Measurements from ENCODE around the gene RTN3.

Gene RTN3

DNA sequence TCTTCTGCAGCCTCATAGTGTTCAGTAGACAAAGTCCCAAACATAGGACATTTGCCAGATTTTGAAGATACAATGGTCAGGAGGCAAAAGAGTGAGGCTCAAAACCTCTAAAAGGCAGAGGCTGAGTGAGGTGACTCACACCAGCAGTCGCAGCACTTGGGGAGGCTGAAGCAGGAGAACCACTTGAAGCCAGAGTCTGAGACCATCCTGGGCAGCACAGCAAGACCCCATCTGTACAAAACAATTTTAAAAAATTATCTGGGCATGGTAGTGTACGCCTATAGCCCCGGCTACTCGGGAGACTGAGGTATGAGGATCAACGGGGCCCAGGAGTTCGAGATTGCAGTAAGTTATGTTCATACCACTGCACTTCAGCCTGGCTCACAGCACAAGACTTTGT is 101.4 kb downstream of the RTN3 start:
- H3K27ac ChIP-seq (ENCODE audit: low read depth, low read length): no peak overlapping the region
- H3K4me3 ChIP-seq (ENCODE audit: low read depth in 1 of 2, low read length in 2 of 2): no peak overlapping the region
- no peaks in the 10 kb centered on the region for H3K36me3 ChIP-seq (ENCODE audit: insufficient read depth, low read length)
- no peaks in the 10 kb centered on the region for H3K27me3 ChIP-seq (ENCODE audit: control insufficient read depth in 1 of 2, insufficient read depth in 2 of 2, low read length in 2 of 2)
- no peak overlapping the region for H3K9ac ChIP-seq (ENCODE audit: low read length)
- H3K9me3 ChIP-seq (ENCODE audit: low read length): no peaks in the 10 kb centered on the region
- no peaks in the 10 kb centered on the region for H3K4me1 ChIP-seq (ENCODE audit: insufficient read depth, low read length)

DNA sequence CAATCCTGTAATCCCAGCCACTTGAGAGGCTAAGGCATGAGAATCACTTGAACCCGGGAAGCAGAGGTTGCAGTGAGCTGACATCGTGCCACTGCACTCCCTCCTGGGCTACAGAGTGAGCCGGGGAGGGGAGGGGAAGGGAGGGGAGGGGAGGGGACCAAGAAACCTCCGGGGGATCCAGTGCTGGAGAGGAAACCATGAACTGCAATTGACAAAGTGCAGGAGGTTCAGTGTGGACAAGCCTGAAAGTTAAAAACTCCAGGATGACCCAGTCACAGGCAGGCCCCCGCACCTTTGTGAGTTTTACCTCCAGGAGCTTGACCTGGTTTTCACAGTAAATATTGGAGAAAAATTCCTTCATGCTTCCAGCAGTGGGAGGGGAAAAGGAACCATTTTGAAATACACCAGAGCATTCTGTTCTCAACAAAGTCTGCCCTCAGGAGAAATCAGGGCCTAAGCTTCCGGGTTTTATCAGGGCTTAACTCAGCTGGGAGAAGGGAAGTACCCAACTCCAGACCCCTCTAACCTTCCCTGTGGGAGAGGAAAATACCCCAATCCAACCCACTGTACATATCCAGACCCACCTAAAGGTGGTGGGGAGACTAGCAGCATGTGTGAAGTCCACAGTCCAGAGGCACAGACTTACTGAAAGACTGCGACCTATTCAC is 102.8 kb downstream of the RTN3 start:
- H3K27me3 ChIP-seq (ENCODE audit: control insufficient read depth in 1 of 2, insufficient read depth in 2 of 2, low read length in 2 of 2): no peaks in the 10 kb centered on the region
- no peak overlapping the region for H3K9ac ChIP-seq (ENCODE audit: low read length)
- H3K27ac ChIP-seq (ENCODE audit: low read depth, low read length): no peak overlapping the region
- no peaks in the 10 kb centered on the region for H3K36me3 ChIP-seq (ENCODE audit: insufficient read depth, low read length)
- H3K4me3 ChIP-seq (ENCODE audit: low read depth in 1 of 2, low read length in 2 of 2): no peak overlapping the region
- H3K9me3 ChIP-seq (ENCODE audit: low read length): no peaks in the 10 kb centered on the region
- H3K4me1 ChIP-seq (ENCODE audit: insufficient read depth, low read length): no peaks in the 10 kb centered on the region

DNA sequence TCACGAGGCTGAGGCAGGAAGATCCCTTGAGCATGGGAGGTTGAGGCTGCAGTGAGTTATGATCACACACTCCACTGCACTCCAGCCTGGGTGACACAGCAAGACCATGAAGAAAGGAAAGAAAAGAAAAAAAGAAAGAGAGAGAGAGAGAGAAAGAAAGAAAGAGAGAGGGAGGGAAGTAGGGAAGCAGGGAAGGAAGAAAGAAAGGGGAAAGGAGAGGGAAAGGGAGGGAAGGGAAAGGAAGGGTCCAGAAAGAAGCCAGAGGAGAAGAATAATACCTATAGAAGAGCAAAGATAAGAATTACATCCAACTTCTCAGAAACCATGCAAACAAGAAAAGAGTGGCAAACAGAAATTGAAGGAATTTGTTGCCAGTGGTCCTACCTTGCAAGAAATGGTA is 104.5 kb downstream of the RTN3 start:
- no peak overlapping the region for H3K27ac ChIP-seq (ENCODE audit: low read depth, low read length)
- H3K4me1 ChIP-seq (ENCODE audit: insufficient read depth, low read length): no peaks in the 10 kb centered on the region
- H3K4me3 ChIP-seq (ENCODE audit: low read depth in 1 of 2, low read length in 2 of 2): no peak overlapping the region
- H3K36me3 ChIP-seq (ENCODE audit: insufficient read depth, low read length): no peaks in the 10 kb centered on the region
- no peaks in the 10 kb centered on the region for H3K27me3 ChIP-seq (ENCODE audit: control insufficient read depth in 1 of 2, insufficient read depth in 2 of 2, low read length in 2 of 2)
- no peaks in the 10 kb centered on the region for H3K9me3 ChIP-seq (ENCODE audit: low read length)
- H3K9ac ChIP-seq (ENCODE audit: low read length): no peak overlapping the region

DNA sequence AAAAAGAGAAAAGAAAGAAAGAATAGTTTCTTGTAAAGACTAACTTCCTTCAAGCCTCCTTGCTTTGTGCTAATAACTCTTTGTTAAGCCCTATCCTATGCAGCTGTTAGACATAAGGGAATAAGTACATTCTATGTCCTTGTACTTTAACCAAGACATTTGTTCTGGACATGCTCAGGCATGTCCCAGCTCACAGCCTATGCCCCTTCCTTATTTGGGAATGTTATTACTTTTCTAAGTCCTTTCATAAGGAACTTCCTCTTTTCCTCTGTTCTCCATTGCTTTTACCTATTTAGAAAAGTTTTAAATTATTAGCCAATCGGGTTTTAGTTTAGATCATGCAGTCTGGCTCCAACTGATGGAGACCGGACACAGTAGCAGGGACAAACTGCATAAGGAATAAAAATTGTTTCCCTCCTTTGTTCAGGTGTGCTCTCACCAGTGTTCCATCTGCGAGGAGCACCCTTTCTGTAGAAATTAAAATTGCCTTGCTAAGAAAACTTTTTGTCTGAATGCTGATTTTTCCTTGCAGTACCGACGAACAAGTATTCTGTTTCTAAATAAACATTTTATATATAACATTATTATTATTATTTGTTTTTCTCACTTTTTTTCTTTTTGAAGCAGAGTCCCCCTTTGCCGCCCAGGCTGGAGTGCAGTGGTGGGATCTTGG is 110.3 kb downstream of the RTN3 start:
- Histone ChIP-seq H3K36me3 (ENCODE audit: insufficient read depth, low read length) (no peaks in the 10 kb centered on the region), H3K27me3 (ENCODE audit: control insufficient read depth in 1 of 2, insufficient read depth in 2 of 2, low read length in 2 of 2) (no peaks in the 10 kb centered on the region), H3K9me3 (ENCODE audit: low read length) (no peaks in the 10 kb centered on the region), H3K27ac (ENCODE audit: low read depth, low read length) (no peak overlapping the region), H3K4me1 (ENCODE audit: insufficient read depth, low read length) (no peaks in the 10 kb centered on the region), H3K9ac (ENCODE audit: low read length) (no peak overlapping the region), H3K4me3 (ENCODE audit: low read depth in 1 of 2, low read length in 2 of 2) (no peak overlapping the region)

DNA sequence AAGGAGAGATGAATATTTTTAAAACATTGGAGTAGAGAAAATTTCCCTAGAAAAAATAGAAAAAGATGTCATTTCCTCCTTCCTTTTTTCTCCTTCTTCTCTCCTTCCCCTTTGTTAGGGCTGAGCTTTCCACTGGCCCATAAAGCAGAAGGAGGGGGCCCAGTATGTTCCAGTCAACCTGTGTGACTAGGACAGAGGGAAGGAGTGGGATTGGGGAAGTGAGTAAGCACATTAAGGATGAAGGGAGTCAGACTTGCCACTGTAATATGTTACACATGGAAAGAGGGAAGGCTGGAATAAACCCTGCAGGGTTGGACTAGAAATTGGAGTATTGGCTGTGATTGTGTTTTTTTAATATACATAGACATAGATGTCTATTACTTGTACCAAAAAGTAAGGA is 111.9 kb downstream of the RTN3 start:
- H3K27me3 ChIP-seq (ENCODE audit: control insufficient read depth in 1 of 2, insufficient read depth in 2 of 2, low read length in 2 of 2): no peaks in the 10 kb centered on the region
- no peak overlapping the region for H3K27ac ChIP-seq (ENCODE audit: low read depth, low read length)
- no peak overlapping the region for H3K4me3 ChIP-seq (ENCODE audit: low read depth in 1 of 2, low read length in 2 of 2)
- no peaks in the 10 kb centered on the region for H3K36me3 ChIP-seq (ENCODE audit: insufficient read depth, low read length)
- no peaks in the 10 kb centered on the region for H3K9me3 ChIP-seq (ENCODE audit: low read length)
- H3K9ac ChIP-seq (ENCODE audit: low read length): no peak overlapping the region
- no peaks in the 10 kb centered on the region for H3K4me1 ChIP-seq (ENCODE audit: insufficient read depth, low read length)

DNA sequence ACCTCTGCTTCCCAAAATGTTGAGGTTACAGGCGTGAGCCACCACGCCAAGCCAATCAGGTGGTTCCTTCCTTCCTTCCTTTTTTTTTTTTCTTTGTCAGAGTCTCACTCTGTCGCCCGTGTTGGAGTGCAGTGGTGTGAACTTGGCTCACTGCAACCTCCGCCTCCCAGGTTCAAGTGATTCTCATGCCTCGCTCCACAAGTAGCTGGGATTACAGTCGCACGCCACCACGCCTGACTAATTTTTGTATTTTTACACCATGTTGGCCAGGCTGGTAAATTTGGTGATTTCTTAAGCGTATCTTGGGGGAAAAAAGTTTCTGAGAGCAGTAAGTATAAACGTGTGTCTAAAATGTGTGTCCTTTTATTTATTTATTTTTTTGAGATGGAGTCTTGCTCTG is 113.8 kb downstream of the RTN3 start:
- no peak overlapping the region for H3K9ac ChIP-seq (ENCODE audit: low read length)
- H3K27me3 ChIP-seq (ENCODE audit: control insufficient read depth in 1 of 2, insufficient read depth in 2 of 2, low read length in 2 of 2): no peaks in the 10 kb centered on the region
- H3K27ac ChIP-seq (ENCODE audit: low read depth, low read length): no peak overlapping the region
- no peak overlapping the region for H3K4me3 ChIP-seq (ENCODE audit: low read depth in 1 of 2, low read length in 2 of 2)
- H3K9me3 ChIP-seq (ENCODE audit: low read length): no peaks in the 10 kb centered on the region
- H3K36me3 ChIP-seq (ENCODE audit: insufficient read depth, low read length): no peaks in the 10 kb centered on the region
- no peaks in the 10 kb centered on the region for H3K4me1 ChIP-seq (ENCODE audit: insufficient read depth, low read length)

DNA sequence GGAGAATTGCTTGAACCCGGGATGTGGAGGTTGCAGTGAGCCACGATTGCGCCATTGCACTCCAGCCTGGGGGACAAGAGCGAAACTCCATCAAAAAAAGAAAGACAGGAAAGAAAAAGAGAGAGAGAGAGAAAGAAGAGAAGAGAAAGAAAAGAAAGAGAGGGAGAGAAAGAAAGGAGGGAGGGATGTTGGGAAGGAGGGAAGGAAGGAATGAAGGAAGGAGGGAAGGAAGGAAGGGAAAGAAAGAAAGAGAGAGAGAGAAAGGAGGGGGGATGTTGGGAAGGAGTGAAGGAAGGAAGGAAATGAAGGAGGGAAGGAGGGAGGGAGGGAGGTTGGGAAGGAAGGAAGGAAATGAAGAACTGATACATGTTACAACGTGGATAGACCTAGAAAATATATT is 119.6 kb downstream of the RTN3 start:
- Histone ChIP-seq H3K9ac (ENCODE audit: low read length) (no peak overlapping the region), H3K4me3 (ENCODE audit: low read depth in 1 of 2, low read length in 2 of 2) (no peak overlapping the region), H3K9me3 (ENCODE audit: low read length) (no peaks in the 10 kb centered on the region), H3K36me3 (ENCODE audit: insufficient read depth, low read length) (no peaks in the 10 kb centered on the region), H3K4me1 (ENCODE audit: insufficient read depth, low read length) (no peaks in the 10 kb centered on the region), H3K27me3 (ENCODE audit: control insufficient read depth in 1 of 2, insufficient read depth in 2 of 2, low read length in 2 of 2) (no peaks in the 10 kb centered on the region), H3K27ac (ENCODE audit: low read depth, low read length) (no peak overlapping the region)

DNA sequence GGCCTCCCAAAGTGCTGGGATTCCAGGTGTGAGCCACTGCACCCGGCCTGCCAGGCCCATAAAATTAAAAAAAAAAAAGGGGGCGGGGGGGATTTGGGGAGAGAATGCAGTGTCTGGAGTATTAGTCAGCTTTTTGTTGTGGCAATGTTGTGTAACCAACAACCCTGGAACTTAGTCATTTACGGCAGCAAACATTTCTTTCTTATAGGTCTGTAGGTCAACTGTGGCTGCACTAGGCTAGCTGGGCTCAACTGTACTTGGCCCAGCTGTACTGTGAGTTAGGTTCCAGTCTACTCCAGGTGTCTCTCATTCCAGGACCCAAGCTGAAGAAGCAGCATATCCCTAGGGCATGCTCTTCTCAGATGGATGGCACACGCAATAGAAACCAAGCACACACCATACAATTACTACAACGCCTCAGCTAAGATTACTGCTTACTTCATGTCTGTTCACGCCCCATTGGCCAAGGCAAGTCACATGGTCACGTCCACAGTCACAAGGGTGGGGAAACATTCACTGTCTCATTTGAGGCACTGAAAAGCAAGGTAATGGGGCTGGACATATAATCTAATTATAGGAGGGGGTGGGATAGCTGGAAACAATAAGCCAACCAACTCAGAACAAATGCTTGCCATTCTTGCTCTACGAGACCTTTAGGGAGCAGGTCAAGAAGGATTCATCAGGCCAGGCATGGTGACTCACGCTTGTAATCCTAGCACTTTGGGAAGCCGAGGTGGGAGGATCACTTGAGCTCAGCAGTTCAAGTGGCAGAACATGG is 121.5 kb downstream of the RTN3 start:
- H3K4me1 ChIP-seq (ENCODE audit: insufficient read depth, low read length): no peaks in the 10 kb centered on the region
- H3K27me3 ChIP-seq (ENCODE audit: control insufficient read depth in 1 of 2, insufficient read depth in 2 of 2, low read length in 2 of 2): no peaks in the 10 kb centered on the region
- no peak overlapping the region for H3K4me3 ChIP-seq (ENCODE audit: low read depth in 1 of 2, low read length in 2 of 2)
- no peak overlapping the region for H3K9ac ChIP-seq (ENCODE audit: low read length)
- no peaks in the 10 kb centered on the region for H3K9me3 ChIP-seq (ENCODE audit: low read length)
- no peak overlapping the region for H3K27ac ChIP-seq (ENCODE audit: low read depth, low read length)
- no peaks in the 10 kb centered on the region for H3K36me3 ChIP-seq (ENCODE audit: insufficient read depth, low read length)

DNA sequence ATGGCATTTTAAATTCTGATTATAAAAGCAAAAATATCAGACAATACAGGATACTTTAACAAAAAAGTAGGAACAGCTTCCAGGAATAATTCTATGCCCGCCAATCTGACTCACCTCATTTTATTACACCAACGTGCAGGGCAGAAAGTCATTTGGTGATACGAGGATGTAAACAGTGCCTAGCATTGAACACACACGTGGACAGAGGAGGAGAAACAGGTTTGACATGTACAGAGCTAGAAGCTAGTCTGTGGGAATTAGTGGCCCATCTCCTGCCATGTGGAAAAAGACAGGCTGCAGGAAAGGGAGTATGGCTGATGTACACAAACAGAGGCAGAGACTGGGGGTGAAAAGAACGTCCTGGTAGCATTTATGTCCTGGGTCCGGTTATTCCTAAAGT is 123.0 kb downstream of the RTN3 start:
- H3K9ac ChIP-seq (ENCODE audit: low read length): no peak overlapping the region
- H3K27me3 ChIP-seq (ENCODE audit: control insufficient read depth in 1 of 2, insufficient read depth in 2 of 2, low read length in 2 of 2): no peaks in the 10 kb centered on the region
- H3K36me3 ChIP-seq (ENCODE audit: insufficient read depth, low read length): no peaks in the 10 kb centered on the region
- no peak overlapping the region for H3K4me3 ChIP-seq (ENCODE audit: low read depth in 1 of 2, low read length in 2 of 2)
- no peaks in the 10 kb centered on the region for H3K4me1 ChIP-seq (ENCODE audit: insufficient read depth, low read length)
- H3K27ac ChIP-seq (ENCODE audit: low read depth, low read length): no peak overlapping the region
- no peaks in the 10 kb centered on the region for H3K9me3 ChIP-seq (ENCODE audit: low read length)

DNA sequence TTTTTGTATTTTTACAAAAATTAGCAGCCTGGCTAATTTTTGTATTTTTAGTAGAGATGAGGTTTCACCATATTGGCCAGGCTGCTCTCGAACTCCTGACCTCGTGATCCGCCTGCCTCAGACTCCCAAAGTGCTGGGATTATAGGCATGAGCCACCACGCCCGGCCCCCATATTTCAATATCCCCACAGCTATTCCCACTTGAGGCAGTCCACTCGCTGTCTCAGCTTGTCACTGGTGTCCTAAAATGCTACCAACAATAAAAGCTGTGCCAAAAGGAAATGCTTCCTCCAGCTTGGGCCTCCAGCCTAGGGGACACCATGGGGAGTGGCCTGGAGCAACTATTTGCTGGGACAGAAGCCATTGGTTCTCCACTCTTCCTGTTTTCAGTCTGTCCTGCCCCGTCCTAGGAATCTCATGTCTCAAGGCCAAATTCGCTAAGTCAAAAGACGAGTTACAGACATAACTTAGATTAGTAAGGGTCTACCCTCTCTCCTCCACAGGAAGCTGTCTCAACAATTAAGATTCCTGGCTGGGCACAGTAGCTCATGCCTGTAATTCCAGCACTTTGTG is 124.6 kb downstream of the RTN3 start:
- Histone ChIP-seq H3K36me3 (ENCODE audit: insufficient read depth, low read length) (no peaks in the 10 kb centered on the region), H3K9me3 (ENCODE audit: low read length) (no peaks in the 10 kb centered on the region), H3K27ac (ENCODE audit: low read depth, low read length) (no peak overlapping the region), H3K4me1 (ENCODE audit: insufficient read depth, low read length) (no peaks in the 10 kb centered on the region), H3K9ac (ENCODE audit: low read length) (no peak overlapping the region), H3K4me3 (ENCODE audit: low read depth in 1 of 2, low read length in 2 of 2) (no peak overlapping the region), H3K27me3 (ENCODE audit: control insufficient read depth in 1 of 2, insufficient read depth in 2 of 2, low read length in 2 of 2) (no peaks in the 10 kb centered on the region)
